CD4-positive, alpha-beta T cell (primary cell): ENCODE results near the gene SFSWAP. TPM values are rescaled to one million over a fixed set of nuclear protein-coding genes. Genes with fewer than 3 reads are reported as not detected.
A peak's percentile ranks its signal among the peaks of the same experiment; 100 is the strongest.

Experiments used
- ATAC-seq: fragments of 200-7000 bp; cut with Tn5 transposase; one replicate; pipeline ENCODE4 v1.10.0; 2022; ENCODE audit warnings: mild to moderate bottlenecking; ENCODE audit not compliant: poor library complexity
- CTCF ChIA-PET: fragments of 350-600 bp; sonication (Branson Sonifier 250); formaldehyde crosslinking; loops from one replicate; lab custom pipeline; 2021; ENCODE audit warnings: antibody characterized with exemption, inconsistent platforms; lab: Charles Lee
- POLR2A ChIA-PET: fragments of 350-600 bp; sonication (Branson Sonifier 250); formaldehyde crosslinking; loops from one replicate; lab custom pipeline; 2021; ENCODE audit warnings: antibody characterized with exemption, inconsistent platforms; lab: Charles Lee
- DNase-seq, 14 experiments: peaks; one replicate each; pipeline ENCODE4 v3.0.0-alpha.2; 2013 to 2020; ENCODE audit warnings: mixed read lengths in 2 of 14
- H3K27ac ChIP-seq, 2 donors: one replicate each; pipeline versions ENCODE4 v1.5.1 to v1.7.0; 2013; ENCODE audit warnings: low read length in 2 of 2, low read depth in 1 of 2, mild to moderate bottlenecking in 1 of 2
- H3K27me3 ChIP-seq, 2 experiments: 1 replicate in 1 of 2; 2 replicates in 1 of 2; pipeline versions ENCODE4 v1.6.1 to v1.7.0; 2013; ENCODE audit warnings: low read length in 2 of 2, control low read depth in 1 of 2, mild to moderate bottlenecking in 1 of 2, moderate library complexity in 1 of 2; ENCODE audit not compliant: insufficient read depth in 2 of 2, control insufficient read depth in 1 of 2
- H3K36me3 ChIP-seq: one replicate; pipeline ENCODE4 v1.6.1; 2013; ENCODE audit warnings: low read length, control low read depth; ENCODE audit not compliant: insufficient read depth
- H3K4me1 ChIP-seq: one replicate; pipeline ENCODE4 v1.6.1; 2013; ENCODE audit warnings: low read length, control low read depth; ENCODE audit not compliant: insufficient read depth
- H3K4me3 ChIP-seq: one replicate; pipeline ENCODE4 v1.5.1; 2013; ENCODE audit warnings: mild to moderate bottlenecking, low read length, moderate library complexity
- H3K9me3 ChIP-seq, 2 experiments: 1 replicate in 1 of 2; 2 replicates in 1 of 2; pipeline versions ENCODE4 v1.6.1 to v1.7.0; 2013; ENCODE audit warnings: low read length in 2 of 2, mild to moderate bottlenecking in 2 of 2, control low read depth in 1 of 2, moderate library complexity in 1 of 2; ENCODE audit not compliant: control insufficient read depth in 1 of 2, insufficient read depth in 1 of 2
- H3K27ac Mint-ChIP-seq: one replicate; pipeline ENCODE4 v1.8.0; 2020; ENCODE audit warnings: mixed read lengths
- H3K27me3 Mint-ChIP-seq: one replicate; pipeline ENCODE4 v1.8.0; 2021; ENCODE audit warnings: mixed read lengths
- H3K36me3 Mint-ChIP-seq: one replicate; pipeline ENCODE4 v1.8.0; 2021; ENCODE audit warnings: low read depth, mixed read lengths
- H3K4me1 Mint-ChIP-seq: one replicate; pipeline ENCODE4 v1.8.0; 2021; ENCODE audit warnings: low read depth, mixed read lengths
- H3K4me3 Mint-ChIP-seq: one replicate; pipeline ENCODE4 v1.8.0; 2020; ENCODE audit warnings: mild to moderate bottlenecking, mixed read lengths
- H3K9me3 Mint-ChIP-seq: one replicate; pipeline ENCODE4 v1.8.0; 2020; ENCODE audit warnings: mixed read lengths
- intact Hi-C, 2 experiments: fragments of 100-400 bp; cut with DNase I in 1 of 2; cut with micrococcal nuclease in 1 of 2; formaldehyde crosslinking; loops; one replicate each; pipeline versions ENCODE4 v1.15.1 to v1.9.0; 2023 to 2025; cut with DNase I, micrococcal nuclease
- total RNA-seq, 174 experiments: library from RNA in 2 of 174; stranded (reverse) in 2 of 174; gene quantifications; one replicate each; pipeline ENCODE4 v1.2.3 and lab custom pipeline; 2021 to 2026
- TF ChIP-seq, protein P1 (sequence below): fragments of 200-600 bp; IDR thresholded peaks from one replicate; pipeline ENCODE4 v1.8.0; 2022; ENCODE audit warnings: antibody characterized with exemption, mild to moderate bottlenecking

Gene SFSWAP
- total RNA-seq, 2 experiments from 2014 or later, result 88.7 to 98.4 TPM

DNA sequence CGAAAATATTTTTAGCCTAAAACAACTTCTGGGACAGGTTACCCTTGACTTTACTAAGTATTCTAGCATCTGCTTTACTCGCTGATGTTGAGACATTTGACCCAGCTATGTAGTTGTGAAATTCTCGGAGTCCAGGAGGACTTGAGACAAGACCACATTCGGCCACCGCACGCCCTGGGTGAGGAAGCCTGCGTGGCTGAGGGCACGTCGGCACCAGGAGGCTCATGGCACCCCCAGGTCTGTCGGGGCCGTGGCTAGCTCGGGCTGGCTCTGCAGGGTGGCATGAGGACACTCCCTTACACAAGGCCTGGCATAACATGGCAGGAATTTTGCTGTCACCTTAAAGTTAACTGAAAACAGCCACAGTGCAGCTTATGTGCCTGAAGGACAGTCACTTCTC, 59.2 kb downstream of the SFSWAP start:
- H3K27me3 ChIP-seq, result no peaks in the 10 kb centered on the region
- CTCF ChIA-PET, result no interaction called here
- no peak overlapping the region for H3K4me3 ChIP-seq
- peaks cover 77% of the 10 kb centered on the region for H3K36me3 ChIP-seq
- Mint-ChIP-seq H3K27ac (no peak overlapping the region), H3K4me3 (no peak overlapping the region), H3K36me3 (peaks cover 90% of the 10 kb centered on the region), H3K9me3 (no peaks in the 10 kb centered on the region), H3K4me1 (peaks cover 28% of the 10 kb centered on the region), H3K27me3 (no peaks in the 10 kb centered on the region)
- peaks cover 15% of the 10 kb centered on the region for H3K4me1 ChIP-seq
- intact Hi-C loops, result no loop called here
- ATAC-seq, result no peak
- DNase-seq, result no peak
- H3K27ac ChIP-seq, result no peak overlapping the region
- H3K9me3 ChIP-seq, result no peaks in the 10 kb centered on the region
- POLR2A ChIA-PET, result no interaction called here
- TF ChIP-seq, protein P1, sequence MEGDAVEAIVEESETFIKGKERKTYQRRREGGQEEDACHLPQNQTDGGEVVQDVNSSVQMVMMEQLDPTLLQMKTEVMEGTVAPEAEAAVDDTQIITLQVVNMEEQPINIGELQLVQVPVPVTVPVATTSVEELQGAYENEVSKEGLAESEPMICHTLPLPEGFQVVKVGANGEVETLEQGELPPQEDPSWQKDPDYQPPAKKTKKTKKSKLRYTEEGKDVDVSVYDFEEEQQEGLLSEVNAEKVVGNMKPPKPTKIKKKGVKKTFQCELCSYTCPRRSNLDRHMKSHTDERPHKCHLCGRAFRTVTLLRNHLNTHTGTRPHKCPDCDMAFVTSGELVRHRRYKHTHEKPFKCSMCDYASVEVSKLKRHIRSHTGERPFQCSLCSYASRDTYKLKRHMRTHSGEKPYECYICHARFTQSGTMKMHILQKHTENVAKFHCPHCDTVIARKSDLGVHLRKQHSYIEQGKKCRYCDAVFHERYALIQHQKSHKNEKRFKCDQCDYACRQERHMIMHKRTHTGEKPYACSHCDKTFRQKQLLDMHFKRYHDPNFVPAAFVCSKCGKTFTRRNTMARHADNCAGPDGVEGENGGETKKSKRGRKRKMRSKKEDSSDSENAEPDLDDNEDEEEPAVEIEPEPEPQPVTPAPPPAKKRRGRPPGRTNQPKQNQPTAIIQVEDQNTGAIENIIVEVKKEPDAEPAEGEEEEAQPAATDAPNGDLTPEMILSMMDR, result no peak

- no peak overlapping the region for H3K4me3 Mint-ChIP-seq
- peaks cover 40% of the 10 kb centered on the region for H3K4me1 Mint-ChIP-seq
- TF ChIP-seq, protein P1, result no peak
- H3K4me3 ChIP-seq, result no peak overlapping the region
- peaks cover 90% of the 10 kb centered on the region for H3K36me3 Mint-ChIP-seq
- DNase-seq, result no peak
- no peaks in the 10 kb centered on the region for H3K27me3 Mint-ChIP-seq
- no peaks in the 10 kb centered on the region for H3K9me3 ChIP-seq
- no peak for ATAC-seq
- H3K36me3 ChIP-seq, result peaks cover 70% of the 10 kb centered on the region
- POLR2A ChIA-PET, result no interaction called here
- intact Hi-C loops, result no loop called here
- no peaks in the 10 kb centered on the region for H3K27me3 ChIP-seq
- CTCF ChIA-PET, result no interaction called here
- H3K4me1 ChIP-seq, result peaks cover 20% of the 10 kb centered on the region
- H3K27ac ChIP-seq, result no peak overlapping the region
- no peak overlapping the region for H3K27ac Mint-ChIP-seq
- no peaks in the 10 kb centered on the region for H3K9me3 Mint-ChIP-seq
These were observed 61.1 kb downstream of the SFSWAP start for GRCh38 chr12:131771965-131772364.

DNA sequence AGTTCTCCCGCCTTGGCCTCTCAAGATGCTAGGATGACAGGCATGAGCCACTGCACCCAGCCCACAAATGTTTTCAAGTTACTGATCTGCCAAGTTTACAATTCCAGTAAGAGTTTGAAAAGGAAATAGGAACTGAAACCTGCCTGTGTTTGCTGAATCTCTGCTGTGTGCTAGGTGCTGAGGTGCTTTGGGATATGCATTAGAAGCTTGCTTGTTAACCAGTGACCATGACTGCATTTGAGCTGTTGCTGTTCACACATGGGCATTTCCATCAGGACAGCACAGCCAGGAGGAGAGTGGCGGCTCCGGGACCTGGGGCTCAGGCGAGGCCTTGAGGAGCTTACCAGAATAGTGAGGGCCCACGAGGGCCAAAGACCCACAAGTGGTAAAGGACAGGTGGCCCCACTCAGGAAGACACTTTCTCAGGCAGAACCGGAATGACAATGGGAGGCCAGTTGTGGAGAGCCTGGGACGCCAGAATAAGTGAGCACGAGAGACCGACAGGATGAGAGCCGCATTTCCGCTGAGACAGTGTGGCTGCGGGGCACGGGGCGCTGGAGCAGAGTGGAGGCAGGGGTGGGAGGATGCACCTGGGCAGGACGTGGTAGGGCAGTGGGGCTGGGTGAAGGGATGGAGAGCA, 62.8 kb downstream of the SFSWAP start:
- POLR2A ChIA-PET, result no interaction called here
- peak in 5 of 14 experiments; percentile 10 to 42 (median 19) for DNase-seq
- Mint-ChIP-seq H3K9me3 (no peaks in the 10 kb centered on the region), H3K4me3 (peak overlapping the region; percentile 17), H3K4me1 (peaks cover 40% of the 10 kb centered on the region), H3K36me3 (peaks cover 92% of the 10 kb centered on the region), H3K27ac (peak overlapping the region; percentile 22), H3K27me3 (no peaks in the 10 kb centered on the region)
- TF ChIP-seq, protein P1, result no peak
- Histone ChIP-seq H3K27ac (no peak overlapping the region), H3K9me3 (no peaks in the 10 kb centered on the region), H3K4me1 (peaks cover 20% of the 10 kb centered on the region), H3K36me3 (peaks cover 64% of the 10 kb centered on the region), H3K4me3 (no peak overlapping the region), H3K27me3 (no peaks in the 10 kb centered on the region)
- peak; percentile 68 for ATAC-seq
- CTCF ChIA-PET, result no interaction called here
- intact Hi-C loops, result no loop called here
